Smooth muscle cell (in vitro differentiated cells): Measurements from ENCODE around the gene FCRL4. TPM values are rescaled to one million over a fixed set of nuclear protein-coding genes. Genes with fewer than 3 reads are reported as not detected.

Experiments
- DNase-seq: peaks from one replicate; lab custom pipeline; 2025; ENCODE audit not compliant: unreplicated experiment; lab: John Stamatoyannopoulos, UW
- H2AFZ ChIP-seq: fragments of 200-600 bp; sonication (generic); 2 replicates; pipeline ENCODE4 v1.6.0; 2016; ENCODE audit warnings: antibody characterized with exemption, low read depth, mild to moderate bottlenecking
- H3F3A ChIP-seq: fragments of 200-600 bp; sonication (generic); 2 replicates; pipeline ENCODE4 v1.6.0; 2017; ENCODE audit warnings: antibody characterized with exemption, low read depth
- H3K27ac ChIP-seq: fragments of 200-600 bp; sonication (generic); 2 replicates; pipeline ENCODE4 v1.5.1; 2016; ENCODE audit warnings: low read depth, mild to moderate bottlenecking
- H3K27me3 ChIP-seq: fragments of 200-600 bp; sonication (generic); 2 replicates; pipeline ENCODE4 v1.6.1; 2016; ENCODE audit warnings: low read depth, mild to moderate bottlenecking
- H3K36me3 ChIP-seq: fragments of 200-600 bp; sonication (generic); 2 replicates; pipeline ENCODE4 v1.5.1; 2016; ENCODE audit warnings: low read depth
- H3K4me1 ChIP-seq: fragments of 200-600 bp; sonication (generic); 2 replicates; pipeline ENCODE4 v1.5.1; 2016; ENCODE audit warnings: low read depth
- H3K4me2 ChIP-seq: fragments of 200-600 bp; sonication (generic); 2 replicates; pipeline ENCODE4 v1.6.0; 2016; ENCODE audit warnings: mild to moderate bottlenecking
- H3K4me3 ChIP-seq: fragments of 200-600 bp; sonication (generic); 2 replicates; pipeline ENCODE4 v1.5.1; 2016; ENCODE audit warnings: mild to moderate bottlenecking
- H3K79me2 ChIP-seq: fragments of 200-600 bp; sonication (generic); 2 replicates; pipeline ENCODE4 v1.6.0; 2016; ENCODE audit warnings: low read depth, mild to moderate bottlenecking
- H3K9ac ChIP-seq: fragments of 200-600 bp; sonication (generic); 2 replicates; pipeline ENCODE4 v1.6.0; 2016; ENCODE audit warnings: low read depth
- H3K9me3 ChIP-seq: fragments of 200-600 bp; sonication (generic); replicated peaks from 2 replicates; pipeline ENCODE4 v1.5.1; 2016; ENCODE audit warnings: low read depth
- H4K20me1 ChIP-seq: fragments of 200-600 bp; sonication (generic); 2 replicates; pipeline ENCODE4 v1.6.0; 2016; ENCODE audit warnings: low read depth
- CTCF ChIP-seq: fragments of 200-600 bp; sonication (generic); IDR thresholded peaks from 2 replicates; pipeline ENCODE4 v1.5.1; 2017; ENCODE audit warnings: borderline replicate concordance, mild to moderate bottlenecking, antibody characterized with exemption; ENCODE audit not compliant: insufficient read depth, poor library complexity, severe bottlenecking
- WGBS: methylation state at CpG from one replicate; pipeline ENCODE4 v1.1.7; 2016; ENCODE audit warnings: low lambda C conversion rate; 5-methylcytosine and 5-hydroxymethylcytosine counted together
- polyA plus RNA-seq: library from polyadenylated mRNA; unstranded; fragments of >200 nt; fragmentation: Nextera tagmentation; extraction: Ambion mirVana; gene quantifications from 2 replicates; pipeline ENCODE4 v1.2.1, GENCODE V29; 2016
- total RNA-seq: library from RNA; depleted of rRNA; stranded (reverse); fragments of >200 nt; gene quantifications from 2 replicates; pipeline ENCODE4 v1.2.3, GENCODE V29; 2014

Gene FCRL4
- total and polyA plus RNA-seq, 2 experiments from 2014 or later = not detected

- no peaks in the 10 kb centered on the region for H3F3A ChIP-seq
- no peak for DNase-seq
- H3K4me3 ChIP-seq = no peak overlapping the region
- no peaks in the 10 kb centered on the region for H3K9me3 ChIP-seq
- H3K27me3 ChIP-seq = no peaks in the 10 kb centered on the region
- H4K20me1 ChIP-seq = no peaks in the 10 kb centered on the region
- H3K27ac ChIP-seq = no peak overlapping the region
- no peak for TF ChIP-seq CTCF
- H3K79me2 ChIP-seq = no peaks in the 10 kb centered on the region
- no peak overlapping the region for H3K9ac ChIP-seq
- no peak overlapping the region for H3K4me2 ChIP-seq
- no peak overlapping the region for H2AFZ ChIP-seq
- 94% methylated on average over 3 of the region's 3 CpGs for WGBS
- H3K36me3 ChIP-seq = no peaks in the 10 kb centered on the region
- no peaks in the 10 kb centered on the region for H3K4me1 ChIP-seq
Measured at GRCh38 chr1:157577420-157577819, 20.5 kb downstream of the FCRL4 start.

GRCh38 chr1:157575744-157576143, 22.1 kb downstream of the FCRL4 start:
- Histone ChIP-seq H3F3A (no peaks in the 10 kb centered on the region), H3K4me1 (no peaks in the 10 kb centered on the region), H3K9me3 (no peaks in the 10 kb centered on the region), H3K4me2 (no peak overlapping the region), H3K4me3 (no peak overlapping the region), H3K27ac (no peak overlapping the region), H3K27me3 (no peaks in the 10 kb centered on the region), H2AFZ (no peak overlapping the region), H3K36me3 (no peaks in the 10 kb centered on the region), H4K20me1 (no peaks in the 10 kb centered on the region), H3K9ac (no peak overlapping the region), H3K79me2 (no peaks in the 10 kb centered on the region)
- 92% methylated on average over 2 of the region's 2 CpGs for WGBS
- no peak for TF ChIP-seq CTCF
- DNase-seq = no peak

- H2AFZ ChIP-seq = no peak overlapping the region
- DNase-seq = no peak
- no peak overlapping the region for H3K4me2 ChIP-seq
- no peaks in the 10 kb centered on the region for H3K79me2 ChIP-seq
- no peaks in the 10 kb centered on the region for H3K9me3 ChIP-seq
- no peak overlapping the region for H3K4me3 ChIP-seq
- H3K4me1 ChIP-seq = no peaks in the 10 kb centered on the region
- no peaks in the 10 kb centered on the region for H4K20me1 ChIP-seq
- no peak overlapping the region for H3K9ac ChIP-seq
- H3F3A ChIP-seq = no peaks in the 10 kb centered on the region
- H3K27me3 ChIP-seq = no peaks in the 10 kb centered on the region
- H3K27ac ChIP-seq = no peak overlapping the region
- H3K36me3 ChIP-seq = no peaks in the 10 kb centered on the region
- WGBS = 79% methylated on average over 1 of the region's 1 CpG
- no peak for TF ChIP-seq CTCF
Measured at GRCh38 chr1:157574836-157575235, 23.0 kb downstream of the FCRL4 start.

- no peaks in the 10 kb centered on the region for H3K4me1 ChIP-seq
- no peaks in the 10 kb centered on the region for H3K36me3 ChIP-seq
- no peaks in the 10 kb centered on the region for H4K20me1 ChIP-seq
- no peak overlapping the region for H3K4me2 ChIP-seq
- no peak for DNase-seq
- 92% methylated on average over 14 of the region's 14 CpGs for WGBS
- H3K79me2 ChIP-seq = no peaks in the 10 kb centered on the region
- no peak overlapping the region for H3K27ac ChIP-seq
- TF ChIP-seq CTCF = no peak
- H3K27me3 ChIP-seq = no peaks in the 10 kb centered on the region
- no peak overlapping the region for H2AFZ ChIP-seq
- H3K4me3 ChIP-seq = no peak overlapping the region
- H3K9ac ChIP-seq = no peak overlapping the region
- no peaks in the 10 kb centered on the region for H3K9me3 ChIP-seq
- H3F3A ChIP-seq = no peaks in the 10 kb centered on the region
Measured at GRCh38 chr1:157566484-157567300, 31.2 kb downstream of the FCRL4 start.
